Smooth muscle cell (in vitro differentiated cells): ENCODE data around the gene RBP4. TPM values are rescaled to one million over a fixed set of nuclear protein-coding genes. Genes with fewer than 3 reads are reported as not detected.

Experiments used
- DNase-seq: peaks from one replicate; lab custom pipeline; 2025; ENCODE audit not compliant: unreplicated experiment; lab: John Stamatoyannopoulos, UW
- H2AFZ ChIP-seq: fragments of 200-600 bp; sonication (generic); 2 replicates; pipeline ENCODE4 v1.6.0; 2016; ENCODE audit warnings: antibody characterized with exemption, low read depth, mild to moderate bottlenecking
- H3F3A ChIP-seq: fragments of 200-600 bp; sonication (generic); 2 replicates; pipeline ENCODE4 v1.6.0; 2017; ENCODE audit warnings: antibody characterized with exemption, low read depth
- H3K27ac ChIP-seq: fragments of 200-600 bp; sonication (generic); 2 replicates; pipeline ENCODE4 v1.5.1; 2016; ENCODE audit warnings: low read depth, mild to moderate bottlenecking
- H3K27me3 ChIP-seq: fragments of 200-600 bp; sonication (generic); 2 replicates; pipeline ENCODE4 v1.6.1; 2016; ENCODE audit warnings: low read depth, mild to moderate bottlenecking
- H3K36me3 ChIP-seq: fragments of 200-600 bp; sonication (generic); 2 replicates; pipeline ENCODE4 v1.5.1; 2016; ENCODE audit warnings: low read depth
- H3K4me1 ChIP-seq: fragments of 200-600 bp; sonication (generic); 2 replicates; pipeline ENCODE4 v1.5.1; 2016; ENCODE audit warnings: low read depth
- H3K4me2 ChIP-seq: fragments of 200-600 bp; sonication (generic); 2 replicates; pipeline ENCODE4 v1.6.0; 2016; ENCODE audit warnings: mild to moderate bottlenecking
- H3K4me3 ChIP-seq: fragments of 200-600 bp; sonication (generic); 2 replicates; pipeline ENCODE4 v1.5.1; 2016; ENCODE audit warnings: mild to moderate bottlenecking
- H3K79me2 ChIP-seq: fragments of 200-600 bp; sonication (generic); 2 replicates; pipeline ENCODE4 v1.6.0; 2016; ENCODE audit warnings: low read depth, mild to moderate bottlenecking
- H3K9ac ChIP-seq: fragments of 200-600 bp; sonication (generic); 2 replicates; pipeline ENCODE4 v1.6.0; 2016; ENCODE audit warnings: low read depth
- H3K9me3 ChIP-seq: fragments of 200-600 bp; sonication (generic); replicated peaks from 2 replicates; pipeline ENCODE4 v1.5.1; 2016; ENCODE audit warnings: low read depth
- H4K20me1 ChIP-seq: fragments of 200-600 bp; sonication (generic); 2 replicates; pipeline ENCODE4 v1.6.0; 2016; ENCODE audit warnings: low read depth
- WGBS: methylation state at CpG from one replicate; pipeline ENCODE4 v1.1.7; 2016; ENCODE audit warnings: low lambda C conversion rate; 5-methylcytosine and 5-hydroxymethylcytosine counted together
- polyA plus RNA-seq: library from polyadenylated mRNA; unstranded; fragments of >200 nt; fragmentation: Nextera tagmentation; extraction: Ambion mirVana; gene quantifications from 2 replicates; pipeline ENCODE4 v1.2.1, GENCODE V29; 2016
- total RNA-seq: library from RNA; depleted of rRNA; stranded (reverse); fragments of >200 nt; gene quantifications from 2 replicates; pipeline ENCODE4 v1.2.3, GENCODE V29; 2014
- TF ChIP-seq, protein P1 (sequence below): fragments of 200-600 bp; sonication (generic); IDR thresholded peaks from 2 replicates; pipeline ENCODE4 v1.5.1; 2017; ENCODE audit warnings: borderline replicate concordance, mild to moderate bottlenecking, antibody characterized with exemption; ENCODE audit not compliant: insufficient read depth, poor library complexity, severe bottlenecking

The RBP4 gene
- total and polyA plus RNA-seq, 2 experiments from 2014 or later, result 1.1 to 1.2 TPM

DNA sequence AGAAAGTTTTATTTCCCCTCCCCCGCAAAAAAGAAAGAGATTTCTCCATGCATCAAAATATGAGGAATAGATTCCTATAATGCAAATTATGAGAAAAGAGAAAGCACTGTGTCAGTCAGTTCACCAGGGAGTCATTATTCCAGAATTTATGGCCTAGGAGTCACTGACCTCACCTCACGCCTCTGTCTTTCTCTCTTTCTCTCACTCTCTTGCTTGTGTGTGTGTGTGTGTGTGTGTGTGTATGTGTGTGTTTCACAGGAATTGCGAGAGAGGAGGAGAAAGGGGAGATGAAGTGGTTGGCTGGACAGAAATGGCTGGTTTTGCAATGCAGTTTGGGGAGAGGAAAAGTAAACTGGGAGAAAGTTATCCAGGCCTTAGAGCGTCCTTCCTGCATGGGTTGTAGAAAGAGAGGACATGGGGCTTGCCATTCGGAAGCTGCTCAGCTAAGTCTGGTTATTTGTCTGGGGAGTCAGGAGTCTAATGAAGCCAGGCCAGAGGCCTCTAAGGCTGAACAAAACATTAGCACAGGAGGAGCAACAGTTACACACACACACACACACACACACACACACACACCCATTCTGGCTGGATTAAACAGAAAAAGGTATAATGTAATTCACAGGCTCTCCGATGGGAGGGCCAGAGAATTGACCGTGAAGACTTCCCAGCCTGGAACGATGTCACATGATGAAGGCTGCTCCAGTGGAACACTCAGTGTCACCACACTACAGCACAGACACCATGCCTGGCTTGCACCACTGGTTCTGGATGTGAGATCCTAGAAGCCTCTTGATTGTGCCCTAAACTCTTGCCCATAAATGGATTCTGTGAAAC is 47.3 kb downstream of the RBP4 start:
- H3K4me1 ChIP-seq, result no peaks in the 10 kb centered on the region
- H3K79me2 ChIP-seq, result no peaks in the 10 kb centered on the region
- H3K27ac ChIP-seq, result no peak overlapping the region
- TF ChIP-seq, protein P1, sequence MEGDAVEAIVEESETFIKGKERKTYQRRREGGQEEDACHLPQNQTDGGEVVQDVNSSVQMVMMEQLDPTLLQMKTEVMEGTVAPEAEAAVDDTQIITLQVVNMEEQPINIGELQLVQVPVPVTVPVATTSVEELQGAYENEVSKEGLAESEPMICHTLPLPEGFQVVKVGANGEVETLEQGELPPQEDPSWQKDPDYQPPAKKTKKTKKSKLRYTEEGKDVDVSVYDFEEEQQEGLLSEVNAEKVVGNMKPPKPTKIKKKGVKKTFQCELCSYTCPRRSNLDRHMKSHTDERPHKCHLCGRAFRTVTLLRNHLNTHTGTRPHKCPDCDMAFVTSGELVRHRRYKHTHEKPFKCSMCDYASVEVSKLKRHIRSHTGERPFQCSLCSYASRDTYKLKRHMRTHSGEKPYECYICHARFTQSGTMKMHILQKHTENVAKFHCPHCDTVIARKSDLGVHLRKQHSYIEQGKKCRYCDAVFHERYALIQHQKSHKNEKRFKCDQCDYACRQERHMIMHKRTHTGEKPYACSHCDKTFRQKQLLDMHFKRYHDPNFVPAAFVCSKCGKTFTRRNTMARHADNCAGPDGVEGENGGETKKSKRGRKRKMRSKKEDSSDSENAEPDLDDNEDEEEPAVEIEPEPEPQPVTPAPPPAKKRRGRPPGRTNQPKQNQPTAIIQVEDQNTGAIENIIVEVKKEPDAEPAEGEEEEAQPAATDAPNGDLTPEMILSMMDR, result no peak
- H3K27me3 ChIP-seq, result no peaks in the 10 kb centered on the region
- H3K4me2 ChIP-seq, result no peak overlapping the region
- H4K20me1 ChIP-seq, result no peaks in the 10 kb centered on the region
- no peak overlapping the region for H2AFZ ChIP-seq
- no peak overlapping the region for H3K4me3 ChIP-seq
- no peak for DNase-seq
- H3K9me3 ChIP-seq, result no peaks in the 10 kb centered on the region
- 87% methylated on average over 8 of the region's 8 CpGs for WGBS
- H3K9ac ChIP-seq, result no peak overlapping the region
- H3K36me3 ChIP-seq, result no peaks in the 10 kb centered on the region
- H3F3A ChIP-seq, result no peaks in the 10 kb centered on the region

DNA sequence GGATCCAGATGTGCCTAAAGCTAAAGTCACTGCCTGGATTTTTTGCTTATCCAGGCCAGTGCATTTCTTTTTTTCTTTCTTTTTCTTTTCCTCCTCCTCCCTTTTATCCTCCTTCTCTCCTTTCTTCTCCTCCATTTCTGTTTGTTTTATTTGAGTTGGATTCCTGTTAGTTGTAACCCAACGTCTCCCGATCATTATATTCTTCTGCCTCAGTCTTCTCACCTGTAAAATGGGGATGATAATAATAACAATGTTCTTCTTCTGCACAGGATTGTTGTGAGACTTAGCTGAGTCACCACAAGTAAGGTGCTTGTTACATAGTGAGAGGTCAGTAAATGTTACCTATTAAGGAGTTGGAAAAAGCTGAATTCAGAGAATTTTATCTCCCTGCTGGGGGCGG is 48.3 kb downstream of the RBP4 start:
- H3K79me2 ChIP-seq, result no peaks in the 10 kb centered on the region
- no peaks in the 10 kb centered on the region for H3F3A ChIP-seq
- no peak overlapping the region for H3K9ac ChIP-seq
- no peak overlapping the region for H3K4me2 ChIP-seq
- no peak overlapping the region for H3K4me3 ChIP-seq
- TF ChIP-seq, protein P1, result peak; percentile 1
- no peak overlapping the region for H2AFZ ChIP-seq
- no peaks in the 10 kb centered on the region for H3K36me3 ChIP-seq
- H4K20me1 ChIP-seq, result no peaks in the 10 kb centered on the region
- no peaks in the 10 kb centered on the region for H3K4me1 ChIP-seq
- H3K9me3 ChIP-seq, result no peaks in the 10 kb centered on the region
- no peaks in the 10 kb centered on the region for H3K27me3 ChIP-seq
- no peak for DNase-seq
- H3K27ac ChIP-seq, result no peak overlapping the region
- 97% methylated on average over 3 of the region's 3 CpGs for WGBS

DNA sequence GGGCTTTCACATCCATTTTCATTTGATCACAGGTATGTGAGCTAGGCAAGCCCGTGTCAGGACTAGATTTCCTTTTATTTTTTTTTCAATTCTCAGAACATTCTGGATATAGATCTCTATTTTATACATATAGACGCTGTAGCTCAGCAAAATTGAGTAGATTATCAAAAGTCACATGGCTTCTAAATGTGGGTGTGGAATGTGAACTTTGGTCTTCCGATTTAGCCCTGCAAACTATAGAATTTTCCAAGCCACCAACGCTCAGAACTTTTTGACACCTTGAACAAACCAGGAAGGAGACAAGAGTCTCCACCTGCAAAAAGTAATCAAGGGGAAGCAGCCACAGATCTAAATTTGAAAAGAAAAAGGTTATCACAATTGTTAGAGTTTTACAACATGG is 50.4 kb downstream of the RBP4 start:
- no peak overlapping the region for H3K4me3 ChIP-seq
- TF ChIP-seq, protein P1, result no peak
- no peak overlapping the region for H3K27ac ChIP-seq
- H3K4me1 ChIP-seq, result no peaks in the 10 kb centered on the region
- H3K79me2 ChIP-seq, result no peaks in the 10 kb centered on the region
- H3K27me3 ChIP-seq, result no peaks in the 10 kb centered on the region
- WGBS, result 96% methylated on average over 4 of the region's 4 CpGs
- H3K36me3 ChIP-seq, result no peaks in the 10 kb centered on the region
- H2AFZ ChIP-seq, result no peak overlapping the region
- H3K9ac ChIP-seq, result no peak overlapping the region
- DNase-seq, result no peak
- H4K20me1 ChIP-seq, result no peaks in the 10 kb centered on the region
- H3K9me3 ChIP-seq, result no peaks in the 10 kb centered on the region
- H3K4me2 ChIP-seq, result no peak overlapping the region
- H3F3A ChIP-seq, result no peaks in the 10 kb centered on the region
